ENCODE data around the gene ECE2.

ECE2 gene

DNA sequence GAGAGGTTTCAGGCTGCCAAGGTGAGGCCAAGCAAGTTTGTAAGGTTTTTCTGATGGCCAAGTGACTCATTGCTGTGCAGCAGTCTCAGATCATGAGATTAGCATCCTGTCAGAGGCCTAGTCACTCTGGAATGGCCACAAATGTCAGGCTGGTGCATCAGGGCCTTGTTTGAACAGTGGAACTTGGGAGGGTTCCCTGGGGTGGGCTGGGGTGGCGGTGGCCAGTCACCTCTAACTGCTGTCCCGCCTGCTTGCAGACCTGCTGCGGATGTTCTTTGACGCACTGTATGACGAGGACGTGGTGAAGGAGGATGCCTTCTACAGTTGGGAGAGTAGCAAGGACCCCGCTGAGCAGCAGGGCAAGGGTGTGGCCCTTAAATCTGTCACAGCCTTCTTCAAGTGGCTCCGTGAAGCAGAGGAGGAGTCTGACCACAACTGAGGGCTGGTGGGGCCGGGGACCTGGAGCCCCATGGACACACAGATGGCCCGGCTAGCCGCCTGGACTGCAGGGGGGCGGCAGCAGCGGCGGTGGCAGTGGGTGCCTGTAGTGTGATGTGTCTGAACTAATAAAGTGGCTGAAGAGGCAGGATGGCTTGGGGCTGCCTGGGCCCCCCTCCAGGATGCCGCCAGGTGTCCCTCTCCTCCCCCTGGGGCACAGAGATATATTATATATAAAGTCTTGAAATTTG lies 58.8 kb downstream of the ECE2 start:
- H3K36me3 ChIP-seq (ENCODE audit: control insufficient read depth in 2 of 2, insufficient read depth in 1 of 2, low read length in 2 of 2), result peaks cover 13 to 66% of the 10 kb centered on the region in 2 experiments
- no peaks in the 10 kb centered on the region for H3K4me1 ChIP-seq (ENCODE audit: control insufficient read depth, insufficient read depth, low read length)
- peak overlapping the region; percentile 17 for H3K27ac ChIP-seq (ENCODE audit: extremely low read depth, low read depth, low read length)
- POLR2A ChIA-PET, result interaction anchor here (0.8 to 1.2 kb wide), 2 partner anchors 15 to 19 kb away, joined by 3 to 5 read pairs; no protein-coding TSS in a partner anchor
- CTCF ChIA-PET, result no interaction called here
- no peak overlapping the region for H3K4me3 ChIP-seq (ENCODE audit: low read depth, low read length)
- no peaks in the 10 kb centered on the region for H3K9me3 ChIP-seq (ENCODE audit: control insufficient read depth, insufficient read depth, low read depth, low read length)
- TF ChIP-seq, protein P1, sequence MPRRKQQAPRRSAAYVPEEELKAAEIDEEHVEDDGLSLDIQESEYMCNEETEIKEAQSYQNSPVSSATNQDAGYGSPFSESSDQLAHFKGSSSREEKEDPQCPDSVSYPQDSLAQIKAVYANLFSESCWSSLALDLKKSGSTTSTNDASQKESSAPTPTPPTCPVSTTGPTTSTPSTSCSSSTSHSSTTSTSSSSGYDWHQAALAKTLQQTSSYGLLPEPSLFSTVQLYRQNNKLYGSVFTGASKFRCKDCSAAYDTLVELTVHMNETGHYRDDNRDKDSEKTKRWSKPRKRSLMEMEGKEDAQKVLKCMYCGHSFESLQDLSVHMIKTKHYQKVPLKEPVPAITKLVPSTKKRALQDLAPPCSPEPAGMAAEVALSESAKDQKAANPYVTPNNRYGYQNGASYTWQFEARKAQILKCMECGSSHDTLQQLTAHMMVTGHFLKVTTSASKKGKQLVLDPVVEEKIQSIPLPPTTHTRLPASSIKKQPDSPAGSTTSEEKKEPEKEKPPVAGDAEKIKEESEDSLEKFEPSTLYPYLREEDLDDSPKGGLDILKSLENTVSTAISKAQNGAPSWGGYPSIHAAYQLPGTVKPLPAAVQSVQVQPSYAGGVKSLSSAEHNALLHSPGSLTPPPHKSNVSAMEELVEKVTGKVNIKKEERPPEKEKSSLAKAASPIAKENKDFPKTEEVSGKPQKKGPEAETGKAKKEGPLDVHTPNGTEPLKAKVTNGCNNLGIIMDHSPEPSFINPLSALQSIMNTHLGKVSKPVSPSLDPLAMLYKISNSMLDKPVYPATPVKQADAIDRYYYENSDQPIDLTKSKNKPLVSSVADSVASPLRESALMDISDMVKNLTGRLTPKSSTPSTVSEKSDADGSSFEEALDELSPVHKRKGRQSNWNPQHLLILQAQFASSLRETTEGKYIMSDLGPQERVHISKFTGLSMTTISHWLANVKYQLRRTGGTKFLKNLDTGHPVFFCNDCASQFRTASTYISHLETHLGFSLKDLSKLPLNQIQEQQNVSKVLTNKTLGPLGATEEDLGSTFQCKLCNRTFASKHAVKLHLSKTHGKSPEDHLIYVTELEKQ (tag by site-specific recombination; IDR thresholded peaks at IDR 0.05; ENCODE audit: borderline replicate concordance), result no peak
- TF ChIP-seq GLI2 (tag by site-specific recombination; IDR thresholded peaks at IDR 0.05; ENCODE audit: borderline replicate concordance, low read depth) (no peak), ZNF16 (tag by site-specific recombination; IDR thresholded peaks at IDR 0.05; ENCODE audit: low read depth) (no peak), OSR2 (tag by site-specific recombination; IDR thresholded peaks at IDR 0.05) (peak; percentile 48), HOXC10 (CRISPR knock-in tag; IDR thresholded peaks at IDR 0.05) (no peak), ZBTB1 (tag by site-specific recombination; IDR thresholded peaks at IDR 0.05) (no peak), TCF7L2 (IDR thresholded peaks at IDR 0.05; ENCODE audit: borderline replicate concordance, low read depth, low read length) (no peak), ZNF664 (tag by site-specific recombination; IDR thresholded peaks at IDR 0.05) (no peak), RBAK (tag by site-specific recombination; IDR thresholded peaks at IDR 0.05) (no peak), ZNF701 (tag by site-specific recombination; IDR thresholded peaks at IDR 0.05) (no peak), KLF7 (tag by site-specific recombination; IDR thresholded peaks at IDR 0.05; ENCODE audit: borderline replicate concordance) (0 out of 2 replicates have a peak, but pooled peaks have one; percentile 8), ZNF610 (tag by site-specific recombination; IDR thresholded peaks at IDR 0.05; ENCODE audit: borderline replicate concordance) (no peak), ZSCAN30 (tag by site-specific recombination; IDR thresholded peaks at IDR 0.05) (no peak), ZNF311 (tag by site-specific recombination; IDR thresholded peaks at IDR 0.05; ENCODE audit: borderline replicate concordance) (no peak), MYNN (tag by site-specific recombination; IDR thresholded peaks at IDR 0.05; ENCODE audit: borderline replicate concordance) (no peak), ZNF140 (tag by site-specific recombination; IDR thresholded peaks at IDR 0.05) (no peak), ZNF211 (tag by site-specific recombination; IDR thresholded peaks at IDR 0.05; ENCODE audit: low read depth) (no peak), ZNF660 (tag by site-specific recombination; IDR thresholded peaks at IDR 0.05) (no peak), ZNF560 (tag by site-specific recombination; IDR thresholded peaks at IDR 0.05; ENCODE audit: borderline replicate concordance) (no peak), ZNF501 (tag by site-specific recombination; IDR thresholded peaks at IDR 0.05) (no peak), ZNF121 (tag by site-specific recombination; IDR thresholded peaks at IDR 0.05) (no peak), GLI4 (tag by site-specific recombination; IDR thresholded peaks at IDR 0.05) (no peak), ZNF785 (tag by site-specific recombination; IDR thresholded peaks at IDR 0.05) (no peak), ZNF292 (tag by site-specific recombination; IDR thresholded peaks at IDR 0.05; ENCODE audit: borderline replicate concordance, low read depth) (no peak), ZFP3 (tag by site-specific recombination; IDR thresholded peaks at IDR 0.05; ENCODE audit: low read depth) (no peak)
- TF ChIP-seq, protein P2, sequence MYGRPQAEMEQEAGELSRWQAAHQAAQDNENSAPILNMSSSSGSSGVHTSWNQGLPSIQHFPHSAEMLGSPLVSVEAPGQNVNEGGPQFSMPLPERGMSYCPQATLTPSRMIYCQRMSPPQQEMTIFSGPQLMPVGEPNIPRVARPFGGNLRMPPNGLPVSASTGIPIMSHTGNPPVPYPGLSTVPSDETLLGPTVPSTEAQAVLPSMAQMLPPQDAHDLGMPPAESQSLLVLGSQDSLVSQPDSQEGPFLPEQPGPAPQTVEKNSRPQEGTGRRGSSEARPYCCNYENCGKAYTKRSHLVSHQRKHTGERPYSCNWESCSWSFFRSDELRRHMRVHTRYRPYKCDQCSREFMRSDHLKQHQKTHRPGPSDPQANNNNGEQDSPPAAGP (tag by site-specific recombination; IDR thresholded peaks at IDR 0.05), result no peak; the same call in none of the 2 replicates
- TF ChIP-seq, protein P3, sequence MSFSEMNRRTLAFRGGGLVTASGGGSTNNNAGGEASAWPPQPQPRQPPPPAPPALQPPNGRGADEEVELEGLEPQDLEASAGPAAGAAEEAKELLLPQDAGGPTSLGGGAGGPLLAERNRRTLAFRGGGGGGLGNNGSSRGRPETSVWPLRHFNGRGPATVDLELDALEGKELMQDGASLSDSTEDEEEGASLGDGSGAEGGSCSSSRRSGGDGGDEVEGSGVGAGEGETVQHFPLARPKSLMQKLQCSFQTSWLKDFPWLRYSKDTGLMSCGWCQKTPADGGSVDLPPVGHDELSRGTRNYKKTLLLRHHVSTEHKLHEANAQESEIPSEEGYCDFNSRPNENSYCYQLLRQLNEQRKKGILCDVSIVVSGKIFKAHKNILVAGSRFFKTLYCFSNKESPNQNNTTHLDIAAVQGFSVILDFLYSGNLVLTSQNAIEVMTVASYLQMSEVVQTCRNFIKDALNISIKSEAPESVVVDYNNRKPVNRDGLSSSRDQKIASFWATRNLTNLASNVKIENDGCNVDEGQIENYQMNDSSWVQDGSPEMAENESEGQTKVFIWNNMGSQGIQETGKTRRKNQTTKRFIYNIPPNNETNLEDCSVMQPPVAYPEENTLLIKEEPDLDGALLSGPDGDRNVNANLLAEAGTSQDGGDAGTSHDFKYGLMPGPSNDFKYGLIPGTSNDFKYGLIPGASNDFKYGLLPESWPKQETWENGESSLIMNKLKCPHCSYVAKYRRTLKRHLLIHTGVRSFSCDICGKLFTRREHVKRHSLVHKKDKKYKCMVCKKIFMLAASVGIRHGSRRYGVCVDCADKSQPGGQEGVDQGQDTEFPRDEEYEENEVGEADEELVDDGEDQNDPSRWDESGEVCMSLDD (tag by site-specific recombination; IDR thresholded peaks at IDR 0.05), result no peak
- TF ChIP-seq, protein P4, sequence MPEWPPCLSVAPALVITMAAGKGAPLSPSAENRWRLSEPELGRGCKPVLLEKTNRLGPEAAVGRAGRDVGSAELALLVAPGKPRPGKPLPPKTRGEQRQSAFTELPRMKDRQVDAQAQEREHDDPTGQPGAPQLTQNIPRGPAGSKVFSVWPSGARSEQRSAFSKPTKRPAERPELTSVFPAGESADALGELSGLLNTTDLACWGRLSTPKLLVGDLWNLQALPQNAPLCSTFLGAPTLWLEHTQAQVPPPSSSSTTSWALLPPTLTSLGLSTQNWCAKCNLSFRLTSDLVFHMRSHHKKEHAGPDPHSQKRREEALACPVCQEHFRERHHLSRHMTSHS (tag by site-specific recombination; IDR thresholded peaks at IDR 0.05), result no peak
- TF ChIP-seq, protein P5, sequence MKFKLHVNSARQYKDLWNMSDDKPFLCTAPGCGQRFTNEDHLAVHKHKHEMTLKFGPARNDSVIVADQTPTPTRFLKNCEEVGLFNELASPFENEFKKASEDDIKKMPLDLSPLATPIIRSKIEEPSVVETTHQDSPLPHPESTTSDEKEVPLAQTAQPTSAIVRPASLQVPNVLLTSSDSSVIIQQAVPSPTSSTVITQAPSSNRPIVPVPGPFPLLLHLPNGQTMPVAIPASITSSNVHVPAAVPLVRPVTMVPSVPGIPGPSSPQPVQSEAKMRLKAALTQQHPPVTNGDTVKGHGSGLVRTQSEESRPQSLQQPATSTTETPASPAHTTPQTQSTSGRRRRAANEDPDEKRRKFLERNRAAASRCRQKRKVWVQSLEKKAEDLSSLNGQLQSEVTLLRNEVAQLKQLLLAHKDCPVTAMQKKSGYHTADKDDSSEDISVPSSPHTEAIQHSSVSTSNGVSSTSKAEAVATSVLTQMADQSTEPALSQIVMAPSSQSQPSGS (tag by site-specific recombination; IDR thresholded peaks at IDR 0.05; ENCODE audit: low read depth), result no peak

Measured in HEK293 (cell line).